ENCODE results near the gene THOC5. TPM values are rescaled to one million over a fixed set of nuclear protein-coding genes. Genes with fewer than 3 reads are reported as not detected.
"Not testable (repeated sequence)": the region's sequence is repeated elsewhere in the genome, so short reads cannot be mapped to it uniquely, and the experiment has no call there.

Gene THOC5
- total RNA-seq, 4 donors from 2014 or later, result 22.4 to 43.7 (median 27.0) TPM

DNA sequence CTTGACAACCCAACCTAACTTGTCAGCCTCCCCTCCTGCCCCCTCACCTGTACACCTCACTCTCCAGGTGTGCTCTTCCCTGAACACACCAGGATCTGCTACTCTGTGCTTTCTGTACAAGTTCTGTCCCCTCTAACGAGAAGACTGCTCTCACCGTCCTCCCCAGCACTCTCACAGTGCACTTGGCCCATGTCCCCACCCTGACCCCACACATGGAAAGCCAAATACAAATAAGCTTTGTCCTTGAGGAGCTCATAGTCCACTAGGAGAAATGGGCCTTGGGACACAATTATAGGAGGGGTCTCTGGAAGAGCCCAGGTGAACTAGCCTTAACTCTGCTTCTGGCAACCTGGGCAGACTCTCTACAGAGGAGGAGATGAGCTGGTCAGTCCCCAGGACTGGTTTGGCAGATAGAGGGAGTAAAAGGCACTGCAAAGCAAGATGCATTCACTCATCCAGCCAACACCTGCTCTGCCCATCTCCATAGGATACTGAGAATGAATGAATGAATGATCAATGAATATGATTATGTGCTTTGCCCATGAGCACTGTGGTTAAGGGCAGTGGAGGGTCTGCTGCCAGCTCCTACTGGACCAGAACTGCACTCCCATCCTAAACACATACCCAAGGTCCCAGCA lies 17.5 kb upstream of the THOC5 start:
- Histone ChIP-seq H3K27ac (no peak overlapping the region), H3K4me3 (no peak overlapping the region), H3K9me3 (no peaks in the 10 kb centered on the region), H3K27me3 (no peaks in the 10 kb centered on the region), H3K4me1 (no peaks in the 10 kb centered on the region), H3K36me3 (peaks cover 0 to 5% (median 2%) of the 10 kb centered on the region in 4 donors)
- TF ChIP-seq, protein P1, sequence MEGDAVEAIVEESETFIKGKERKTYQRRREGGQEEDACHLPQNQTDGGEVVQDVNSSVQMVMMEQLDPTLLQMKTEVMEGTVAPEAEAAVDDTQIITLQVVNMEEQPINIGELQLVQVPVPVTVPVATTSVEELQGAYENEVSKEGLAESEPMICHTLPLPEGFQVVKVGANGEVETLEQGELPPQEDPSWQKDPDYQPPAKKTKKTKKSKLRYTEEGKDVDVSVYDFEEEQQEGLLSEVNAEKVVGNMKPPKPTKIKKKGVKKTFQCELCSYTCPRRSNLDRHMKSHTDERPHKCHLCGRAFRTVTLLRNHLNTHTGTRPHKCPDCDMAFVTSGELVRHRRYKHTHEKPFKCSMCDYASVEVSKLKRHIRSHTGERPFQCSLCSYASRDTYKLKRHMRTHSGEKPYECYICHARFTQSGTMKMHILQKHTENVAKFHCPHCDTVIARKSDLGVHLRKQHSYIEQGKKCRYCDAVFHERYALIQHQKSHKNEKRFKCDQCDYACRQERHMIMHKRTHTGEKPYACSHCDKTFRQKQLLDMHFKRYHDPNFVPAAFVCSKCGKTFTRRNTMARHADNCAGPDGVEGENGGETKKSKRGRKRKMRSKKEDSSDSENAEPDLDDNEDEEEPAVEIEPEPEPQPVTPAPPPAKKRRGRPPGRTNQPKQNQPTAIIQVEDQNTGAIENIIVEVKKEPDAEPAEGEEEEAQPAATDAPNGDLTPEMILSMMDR (IDR thresholded peaks at IDR 0.05), result no peak
- no peak for TF ChIP-seq POLR2AphosphoS5 (IDR thresholded peaks at IDR 0.05)
- TF ChIP-seq POLR2A (IDR thresholded peaks at IDR 0.05), result no peak
- TF ChIP-seq EP300 (IDR thresholded peaks at IDR 0.05; ENCODE audit: low read depth), result no peak
- WGBS, 2 donors (ENCODE audit: low coverage in 1 of 2), result 72% methylated on average over 2 of the region's 2 CpGs; no CpG with 5 or more reads in 1 of the 2 donors
- in situ Hi-C loops (cut with MboI; ENCODE audit: low pct_ligation_motif_present in 1 of 4, low pct_unique_long_range_greater_than_20kb in 1 of 4, low sequenced_read_pairs in 3 of 4), result no loop called here
- DNase-seq, result no peak
- intact Hi-C loops (cut with DNase I; ENCODE audit: low total_unique reads), result no loop called here

DNA sequence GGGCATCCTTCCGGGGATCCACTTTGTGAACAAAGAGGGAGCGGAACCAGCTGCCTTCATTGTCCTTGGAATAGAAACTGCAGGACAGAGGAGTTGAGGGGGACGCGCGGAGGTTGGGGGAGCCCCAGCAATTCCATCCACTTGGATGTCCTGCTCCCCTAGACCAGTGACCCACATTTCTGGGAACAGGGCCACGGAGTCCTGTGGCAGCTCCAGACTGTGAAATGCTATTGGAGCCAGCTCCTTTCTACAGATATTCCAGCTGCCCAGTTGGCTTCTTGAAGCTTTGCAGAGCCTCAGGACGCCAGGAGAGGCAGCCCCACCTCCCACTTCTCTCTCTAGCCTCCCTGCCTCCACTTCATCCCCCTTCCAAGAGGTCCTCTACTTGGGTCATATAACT lies 16.9 kb upstream of the THOC5 start:
- no peak for TF ChIP-seq POLR2AphosphoS5 (IDR thresholded peaks at IDR 0.05)
- TF ChIP-seq POLR2A (IDR thresholded peaks at IDR 0.05), result no peak
- no peak for TF ChIP-seq EP300 (IDR thresholded peaks at IDR 0.05; ENCODE audit: low read depth)
- TF ChIP-seq, protein P1 (IDR thresholded peaks at IDR 0.05), result no peak
- WGBS, 2 donors (ENCODE audit: low coverage in 1 of 2), result 91% methylated on average over 7 of the region's 7 CpGs; no CpG with 5 or more reads in 1 of the 2 donors
- no peaks in the 10 kb centered on the region for H3K9me3 ChIP-seq
- H3K4me1 ChIP-seq, result no peaks in the 10 kb centered on the region
- no peak for DNase-seq
- peaks cover 0 to 5% (median 2%) of the 10 kb centered on the region in 4 donors for H3K36me3 ChIP-seq
- intact Hi-C loops (cut with DNase I; ENCODE audit: low total_unique reads) (no loop called here), in situ Hi-C loops (cut with MboI; ENCODE audit: low pct_ligation_motif_present in 1 of 4, low pct_unique_long_range_greater_than_20kb in 1 of 4, low sequenced_read_pairs in 3 of 4) (no loop called here)
- H3K4me3 ChIP-seq, result no peak overlapping the region
- no peaks in the 10 kb centered on the region for H3K27me3 ChIP-seq
- no peak overlapping the region for H3K27ac ChIP-seq

DNA sequence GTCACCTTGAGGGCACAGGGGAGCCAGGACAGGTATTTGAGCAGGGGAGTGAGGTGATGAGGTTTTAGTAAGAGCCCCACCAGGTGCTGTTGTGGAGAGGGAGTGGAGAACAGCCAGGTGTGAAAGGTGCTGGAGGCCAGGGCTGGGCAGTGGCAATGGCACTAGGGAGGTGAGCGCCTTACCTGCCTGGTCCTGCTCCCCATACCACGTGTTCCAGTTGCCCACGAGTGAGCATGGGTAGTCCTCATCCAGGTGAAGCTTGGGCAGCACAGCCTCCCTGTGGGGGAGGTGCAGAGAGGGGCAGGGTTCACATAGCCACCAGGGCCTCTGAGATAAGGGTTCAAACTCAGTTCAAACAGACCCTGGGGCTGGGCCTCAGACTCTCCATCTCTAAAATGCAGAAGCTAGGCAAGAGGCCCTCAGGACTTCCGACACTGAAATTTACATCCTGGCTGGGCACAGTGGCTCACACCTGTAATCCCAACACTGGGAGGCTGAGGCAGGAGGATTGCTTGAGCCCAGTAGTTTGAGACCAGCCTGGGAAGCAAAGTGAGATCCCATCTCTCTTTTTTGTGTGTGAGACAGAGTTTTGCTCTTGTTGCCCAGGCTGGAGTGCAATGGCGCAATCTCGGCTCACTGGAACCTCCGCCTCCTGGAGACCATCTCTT lies 15.6 kb upstream of the THOC5 start:
- no peak for DNase-seq
- H3K9me3 ChIP-seq, result no peaks in the 10 kb centered on the region
- H3K27me3 ChIP-seq, result no peaks in the 10 kb centered on the region
- no peaks in the 10 kb centered on the region for H3K4me1 ChIP-seq
- intact Hi-C loops (cut with DNase I; ENCODE audit: low total_unique reads) (no loop called here), in situ Hi-C loops (cut with MboI; ENCODE audit: low pct_ligation_motif_present in 1 of 4, low pct_unique_long_range_greater_than_20kb in 1 of 4, low sequenced_read_pairs in 3 of 4) (no loop called here)
- TF ChIP-seq POLR2A (IDR thresholded peaks at IDR 0.05) (no peak), POLR2AphosphoS5 (IDR thresholded peaks at IDR 0.05) (no peak)
- TF ChIP-seq, protein P1 (IDR thresholded peaks at IDR 0.05), result no peak
- H3K27ac ChIP-seq, result no peak overlapping the region
- H3K36me3 ChIP-seq, result peaks cover 0 to 5% (median 2%) of the 10 kb centered on the region in 4 donors
- 88% methylated on average over 7 of the region's 7 CpGs; no CpG with 5 or more reads in 1 of the 2 donors for WGBS, 2 donors (ENCODE audit: low coverage in 1 of 2)
- no peak overlapping the region for H3K4me3 ChIP-seq

DNA sequence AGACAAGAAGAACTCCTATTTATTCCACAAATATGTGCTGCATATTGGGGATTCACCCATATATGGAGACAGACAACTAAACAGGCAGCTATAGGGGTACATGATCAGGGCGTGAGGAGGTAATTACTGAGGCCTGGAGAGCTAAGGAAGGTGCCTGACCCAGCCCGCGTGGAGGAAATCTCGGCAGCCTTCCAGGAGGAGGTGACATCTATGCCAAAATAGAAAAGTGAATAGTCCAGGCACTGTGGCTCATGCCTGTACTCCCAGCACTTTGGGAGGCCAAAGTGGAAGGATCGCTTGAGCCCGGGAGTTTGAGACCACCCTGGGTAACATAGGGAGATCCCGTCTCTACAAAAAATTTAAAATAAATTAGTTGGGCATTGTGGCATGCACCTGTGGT lies 13.8 kb upstream of the THOC5 start:
- H3K36me3 ChIP-seq, result peaks cover 0 to 5% (median 2%) of the 10 kb centered on the region in 4 donors
- TF ChIP-seq POLR2AphosphoS5 (IDR thresholded peaks at IDR 0.05) (no peak), POLR2A (IDR thresholded peaks at IDR 0.05) (no peak), EP300 (IDR thresholded peaks at IDR 0.05; ENCODE audit: low read depth) (no peak)
- TF ChIP-seq, protein P1 (IDR thresholded peaks at IDR 0.05), result no peak

DNA sequence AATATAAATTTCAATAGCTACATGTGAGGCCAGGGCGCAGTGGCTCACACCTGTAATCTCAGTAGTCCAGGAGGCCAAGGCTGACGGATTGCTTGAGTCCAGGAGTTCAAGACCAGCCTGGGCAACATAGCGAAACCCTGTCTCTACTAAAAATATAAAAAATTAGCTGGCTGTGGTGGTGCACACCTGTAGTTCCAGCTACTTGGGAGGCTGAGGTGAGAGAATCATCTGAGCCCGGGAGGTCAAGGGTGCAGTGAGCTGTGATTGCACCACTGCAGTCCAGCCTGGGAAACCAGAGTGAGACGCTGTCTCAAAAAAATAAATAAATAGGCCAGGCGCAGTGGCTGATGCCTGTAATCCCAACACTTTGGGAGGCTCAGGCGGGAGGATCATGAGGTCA lies 13.0 kb upstream of the THOC5 start:
- H3K27ac ChIP-seq; DNase-seq; H3K27me3 ChIP-seq; H3K36me3 ChIP-seq; H3K4me3 ChIP-seq; H3K4me1 ChIP-seq; H3K9me3 ChIP-seq; intact Hi-C loops (cut with DNase I; ENCODE audit: low total_unique reads); in situ Hi-C loops (cut with MboI; ENCODE audit: low pct_ligation_motif_present in 1 of 4, low pct_unique_long_range_greater_than_20kb in 1 of 4, low sequenced_read_pairs in 3 of 4): not testable (repeated sequence)
- 86 to 97% methylated on average over 4 to 7 of the region's 7 CpGs for WGBS, 2 donors (ENCODE audit: low coverage in 1 of 2)

More for the DNA sequence above, 13.8 kb upstream of the THOC5 start:
- intact Hi-C loops (cut with DNase I; ENCODE audit: low total_unique reads) (no loop called here), in situ Hi-C loops (cut with MboI; ENCODE audit: low pct_ligation_motif_present in 1 of 4, low pct_unique_long_range_greater_than_20kb in 1 of 4, low sequenced_read_pairs in 3 of 4) (no loop called here)
- WGBS, 2 donors (ENCODE audit: low coverage in 1 of 2), result 80 to 83% methylated on average over 4 to 7 of the region's 7 CpGs
- no peak overlapping the region for H3K27ac ChIP-seq
- H3K4me3 ChIP-seq, result no peak overlapping the region
- H3K9me3 ChIP-seq, result no peaks in the 10 kb centered on the region
- DNase-seq, result no peak
- H3K27me3 ChIP-seq, result no peaks in the 10 kb centered on the region
- no peaks in the 10 kb centered on the region for H3K4me1 ChIP-seq

Measured in transverse colon (tissue), 4 donors.